Motor neuron (in vitro differentiated cells): ENCODE measurements around the gene KLF16. TPM values are rescaled to one million over a fixed set of nuclear protein-coding genes. Genes with fewer than 3 reads are reported as not detected.

Experiments used
- ATAC-seq, 8 experiments: fragments of 200-7000 bp; cut with Tn5 transposase; replicated peaks in 6 of 8; 2 replicates each; pipeline ENCODE4 v1.8.0; 2021; ENCODE audit warnings: mild to moderate bottlenecking in 8 of 8, moderate library complexity in 8 of 8
- H3K27ac ChIP-seq, 2 donors: fragments of 250-450 bp; sonication (Bioruptor Pico); 2 replicates each; pipeline ENCODE4 v1.9.0; 2021; ENCODE audit warnings: antibody characterized with exemption in 2 of 2, mild to moderate bottlenecking in 2 of 2, moderate library complexity in 1 of 2
- H3K4me1 ChIP-seq, 2 donors: fragments of 250-450 bp; sonication (Bioruptor Pico); replicated peaks in 1 of 2; 2 replicates each; pipeline ENCODE4 v1.6.1; 2021; ENCODE audit warnings: antibody characterized with exemption in 2 of 2, mild to moderate bottlenecking in 2 of 2, moderate library complexity in 1 of 2
- H3K4me3 ChIP-seq, 5 donors: fragments of 250-450 bp; sonication (Bioruptor Pico); 2 replicates each; pipeline ENCODE4 v1.9.0; 2021; ENCODE audit warnings: antibody characterized with exemption in 5 of 5, mild to moderate bottlenecking in 5 of 5, moderate library complexity in 4 of 5
- WGBS, 10 experiments: fragments of 450-650 bp; shearing (Covaris generic); methylation state at CpG; one replicate each; pipeline ENCODE4 v1.0.0; 2022; 5-methylcytosine and 5-hydroxymethylcytosine counted together
- in situ Hi-C, 9 experiments: fragments of 400-800 bp; cut with MboI; loops; one replicate each; pipeline ENCODE4 v1.15.0; 2021; ENCODE audit warnings: low sequenced_read_pairs in 9 of 9, low pct_unique_long_range_greater_than_20kb in 2 of 9; ENCODE audit not compliant: unreplicated experiment in 9 of 9
- total RNA-seq, 8 experiments: library from RNA; unstranded; fragments of 300-600 nt; gene quantifications; 2 replicates each; pipeline versions ENCODE4 v1.2.3 to v1.2.4, GENCODE V29; 2022

The KLF16 gene
- total RNA-seq, 8 experiments from 2014 or later = 2.7 to 18.6 (median 4.6) TPM

DNA sequence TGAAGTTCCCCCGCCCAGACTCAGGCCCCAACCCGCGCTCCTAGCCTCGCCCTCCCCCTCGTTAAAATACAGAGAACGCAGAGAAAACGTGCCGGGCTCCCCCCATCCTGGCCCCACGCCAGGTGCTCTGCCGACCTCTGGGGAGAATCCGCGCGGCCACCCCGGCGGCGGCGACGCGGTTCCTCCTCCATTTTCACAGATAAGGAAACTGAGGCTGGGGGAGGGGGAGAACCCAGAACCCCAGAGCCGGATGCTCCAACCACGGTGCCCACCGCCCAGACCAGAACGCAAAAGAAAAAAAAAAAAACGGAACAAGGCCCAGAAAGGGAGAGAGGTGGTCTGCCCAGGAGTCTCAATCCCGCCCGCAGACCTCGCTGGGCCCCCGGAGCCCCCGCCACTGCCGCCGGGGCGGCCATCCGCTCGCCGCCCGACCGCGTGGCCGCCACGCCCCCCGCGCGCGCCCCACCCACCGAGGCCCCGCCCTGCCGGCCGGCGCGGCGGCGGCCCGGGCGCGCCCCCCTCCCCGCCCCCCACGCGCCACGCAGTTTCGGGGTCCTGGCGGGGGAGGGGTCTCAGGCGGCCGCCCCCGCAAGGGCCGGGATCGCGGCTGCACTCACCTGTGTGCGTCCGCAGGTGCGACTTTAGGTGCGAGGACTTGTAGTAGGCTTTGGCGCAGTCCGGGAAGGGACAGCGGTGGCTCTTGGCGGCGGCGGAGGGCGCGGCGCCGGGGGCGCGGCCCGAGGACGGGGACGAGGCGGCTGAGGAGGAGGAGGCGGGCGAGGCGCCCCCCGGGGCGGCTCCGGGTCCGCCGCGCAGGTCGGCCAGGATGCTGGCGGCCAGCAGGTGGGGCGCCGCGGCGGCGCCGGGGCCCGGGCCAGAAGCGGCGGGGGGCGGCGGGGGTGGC is 703 bp downstream of the KLF16 start:
- Histone ChIP-seq H3K4me1 (peaks cover 32 to 40% of the 10 kb centered on the region in 2 donors), H3K4me3 (peak overlapping the region; percentile 42 to 82 (median 55)), H3K27ac (peak overlapping the region in 1 of 2 donors; percentile 89)
- in situ Hi-C loops = no loop called here
- peak in 2 of 8 experiments; percentile 0 to 1 for ATAC-seq
- WGBS, 10 experiments = 0% methylated on average over 1 to 9 of the region's 109 CpGs; no CpG with 5 or more reads in 6 of the 10 experiments

GRCh38 chr19:1862068-1862423 is 1.3 kb downstream of the KLF16 start:
- H3K4me3 ChIP-seq = peak overlapping the region; percentile 42 to 82 (median 55)
- H3K27ac ChIP-seq = peak overlapping the region in 1 of 2 donors; percentile 17
- in situ Hi-C loops = no loop called here
- no peak for ATAC-seq
- WGBS, 10 experiments = 0 to 7% methylated on average over 3 to 7 of the region's 21 CpGs; no CpG with 5 or more reads in 8 of the 10 experiments
- peaks cover 38 to 47% of the 10 kb centered on the region in 2 donors for H3K4me1 ChIP-seq

DNA sequence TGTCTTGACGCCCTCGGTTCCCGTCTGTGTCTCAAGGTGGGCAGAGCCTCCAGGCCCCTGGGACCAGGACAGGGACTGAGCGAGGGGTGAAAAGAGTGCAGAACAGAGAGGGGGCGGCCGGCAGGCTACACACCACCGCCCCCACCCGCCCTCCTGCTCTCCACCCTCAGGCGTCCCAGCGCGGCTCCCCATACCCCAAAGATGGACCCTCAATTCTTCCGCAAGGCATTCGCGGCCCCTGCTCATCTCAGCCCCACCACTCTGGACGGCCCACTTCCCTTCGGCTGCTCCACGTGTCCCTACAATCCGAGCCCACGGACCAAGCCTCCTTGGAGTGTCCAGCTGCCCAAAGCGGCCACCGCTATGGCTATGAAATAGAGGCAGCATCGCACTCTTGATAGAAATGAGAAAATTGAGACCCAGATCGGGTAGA is 1.8 kb downstream of the KLF16 start:
- WGBS, 10 experiments = 0 to 3% methylated on average over 1 to 6 of the region's 23 CpGs; no CpG with 5 or more reads in 8 of the 10 experiments

GRCh38 chr19:1860821-1861598 is 2.4 kb downstream of the KLF16 start:
- Histone ChIP-seq H3K27ac (no peak overlapping the region), H3K4me3 (peak overlapping the region; percentile 42 to 82 (median 55)), H3K4me1 (peaks cover 47 to 54% of the 10 kb centered on the region in 2 donors)
- no peak for ATAC-seq
- WGBS, 10 experiments = 0 to 49% (median 43%) methylated on average over 1 to 6 of the region's 28 CpGs; no CpG with 5 or more reads in 7 of the 10 experiments
- in situ Hi-C loops = no loop called here

More for the DNA sequence above, 1.8 kb downstream of the KLF16 start:
- H3K4me1 ChIP-seq = peaks cover 41 to 48% of the 10 kb centered on the region in 2 donors
- in situ Hi-C loops = no loop called here
- H3K27ac ChIP-seq = peak overlapping the region in 1 of 2 donors; percentile 17
- no peak for ATAC-seq
- H3K4me3 ChIP-seq = peak overlapping the region; percentile 42 to 82 (median 55)

DNA sequence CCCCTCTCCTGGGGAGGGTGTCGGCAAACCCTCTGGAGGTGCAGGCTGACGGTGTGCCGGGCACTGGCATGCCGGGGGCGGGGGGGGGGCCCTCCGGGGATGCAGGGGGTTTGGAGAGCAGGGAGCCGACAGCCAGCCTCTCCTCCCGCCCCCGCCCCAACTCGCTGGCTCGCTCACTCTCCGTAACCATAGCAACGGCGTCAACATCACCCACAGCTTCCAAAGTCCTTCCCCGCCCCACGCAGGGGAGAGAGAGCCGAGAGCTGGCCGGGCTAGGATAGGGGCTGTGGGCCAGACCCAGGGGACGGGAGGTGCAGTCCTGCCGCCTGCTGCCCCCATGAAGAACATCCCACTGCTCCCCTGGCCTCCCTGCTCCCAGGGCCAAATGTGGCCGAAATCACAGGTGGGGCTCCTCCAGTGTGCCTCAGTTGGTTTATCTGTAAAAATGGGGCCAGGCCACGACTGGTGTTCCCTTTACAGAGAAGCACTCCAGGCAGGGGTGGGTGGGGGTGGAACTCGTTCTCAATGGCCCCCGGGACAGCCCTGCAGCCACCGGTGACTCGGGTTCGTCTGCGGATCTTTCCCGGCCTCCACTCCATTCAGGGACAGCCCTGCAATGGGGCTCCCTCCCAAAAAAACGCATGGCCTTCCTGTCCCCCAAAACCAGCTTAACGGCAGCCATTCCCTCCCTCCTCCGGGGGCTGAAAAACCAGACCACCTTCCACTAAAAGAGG is 3.2 kb downstream of the KLF16 start:
- Histone ChIP-seq H3K27ac (no peak overlapping the region), H3K4me3 (peak overlapping the region in 3 of 5 donors; percentile 13 to 80 (median 23)), H3K4me1 (peaks cover 53 to 60% of the 10 kb centered on the region in 2 donors)
- WGBS, 10 experiments = 0 to 67% (median 0%) methylated on average over 1 to 6 of the region's 32 CpGs; no CpG with 5 or more reads in 3 of the 10 experiments
- in situ Hi-C loops = no loop called here
- peak in 4 of 8 experiments; percentile 3 to 12 (median 6) for ATAC-seq

- 65 to 94% methylated on average over 3 to 4 of the region's 18 CpGs; no CpG with 5 or more reads in 8 of the 10 experiments for WGBS, 10 experiments
These were observed 4.0 kb downstream of the KLF16 start for GRCh38 chr19:1859331-1859781.

GRCh38 chr19:1858412-1859081 is 4.8 kb downstream of the KLF16 start:
- H3K27ac ChIP-seq = no peak overlapping the region
- in situ Hi-C loops = no loop called here
- 60 to 100% (median 83%) methylated on average over 1 to 5 of the region's 10 CpGs; no CpG with 5 or more reads in 6 of the 10 experiments for WGBS, 10 experiments
- ATAC-seq = no peak
- peaks cover 67 to 73% of the 10 kb centered on the region in 2 donors for H3K4me1 ChIP-seq
- H3K4me3 ChIP-seq = no peak overlapping the region

More at GRCh38 chr19:1859331-1859781, 4.0 kb downstream of the KLF16 start:
- Histone ChIP-seq H3K27ac (no peak overlapping the region), H3K4me1 (peaks cover 61 to 66% of the 10 kb centered on the region in 2 donors), H3K4me3 (peak overlapping the region in 3 of 5 donors; percentile 13 to 80 (median 23))
- ATAC-seq = no peak
- in situ Hi-C loops = no loop called here

GRCh38 chr19:1857648-1858326 is 5.6 kb downstream of the KLF16 start:
- H3K4me1 ChIP-seq = peaks cover 69 to 75% of the 10 kb centered on the region in 2 donors
- in situ Hi-C loops = no loop called here
- WGBS, 10 experiments = 0 to 47% methylated on average over 2 to 5 of the region's 16 CpGs; no CpG with 5 or more reads in 8 of the 10 experiments
- peak overlapping the region in 3 of 5 donors; percentile 15 to 37 (median 30) for H3K4me3 ChIP-seq
- H3K27ac ChIP-seq = peak overlapping the region in 1 of 2 donors; percentile 91
- ATAC-seq = no peak

DNA sequence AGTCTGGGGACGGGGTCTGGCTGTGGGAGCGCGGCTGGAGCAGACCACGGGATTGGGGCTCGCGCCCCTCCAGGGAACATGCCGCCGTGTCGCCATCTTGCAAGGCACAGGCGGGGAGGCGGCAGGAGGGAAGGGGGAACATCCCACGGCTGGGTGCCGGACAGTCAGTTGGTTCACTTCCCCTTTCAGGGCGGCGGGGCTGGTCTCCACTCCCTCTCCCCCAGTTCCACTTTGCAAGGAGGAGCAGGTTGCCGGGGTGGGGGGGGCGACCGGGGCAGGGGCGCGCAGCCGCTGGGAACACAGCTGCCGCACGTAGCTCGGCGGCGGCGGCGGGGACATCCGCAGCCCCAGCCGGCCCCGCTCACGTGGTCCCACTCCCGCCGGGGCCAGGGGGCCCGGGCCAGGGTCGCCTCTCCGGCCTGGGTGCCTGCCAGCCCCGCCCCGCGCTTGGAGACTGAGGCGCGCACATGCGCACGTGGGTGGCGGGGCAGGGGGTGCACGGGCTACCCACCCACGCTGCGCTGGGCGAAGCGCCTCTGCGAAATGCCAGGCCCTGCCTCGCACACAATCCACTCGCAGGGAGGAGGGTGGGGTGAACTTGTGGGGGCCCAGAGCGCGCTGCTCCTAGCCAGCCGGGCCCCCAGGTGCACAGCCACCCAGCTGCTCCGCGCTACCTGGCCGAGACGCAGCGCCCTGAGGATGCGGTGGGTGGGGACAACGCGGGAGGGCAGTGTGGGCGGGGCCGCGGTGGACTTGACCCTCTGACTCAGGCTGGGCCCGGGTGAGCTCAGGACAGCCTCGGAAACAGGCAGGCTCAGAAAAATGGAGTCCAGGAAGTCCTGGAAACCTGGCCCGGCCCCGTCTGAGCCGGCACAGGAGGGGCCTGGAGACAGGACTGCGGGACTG is 6.4 kb downstream of the KLF16 start:
- WGBS, 10 experiments = 0 to 36% (median 20%) methylated on average over 3 to 4 of the region's 73 CpGs; no CpG with 5 or more reads in 7 of the 10 experiments
- in situ Hi-C loops = no loop called here
- ATAC-seq = peak; percentile 1 to 42 (median 29)
- peak overlapping the region; percentile 91 for H3K27ac ChIP-seq
- H3K4me3 ChIP-seq = peak overlapping the region; percentile 1 to 37 (median 22)
- H3K4me1 ChIP-seq = peaks cover 76 to 84% of the 10 kb centered on the region in 2 donors

DNA sequence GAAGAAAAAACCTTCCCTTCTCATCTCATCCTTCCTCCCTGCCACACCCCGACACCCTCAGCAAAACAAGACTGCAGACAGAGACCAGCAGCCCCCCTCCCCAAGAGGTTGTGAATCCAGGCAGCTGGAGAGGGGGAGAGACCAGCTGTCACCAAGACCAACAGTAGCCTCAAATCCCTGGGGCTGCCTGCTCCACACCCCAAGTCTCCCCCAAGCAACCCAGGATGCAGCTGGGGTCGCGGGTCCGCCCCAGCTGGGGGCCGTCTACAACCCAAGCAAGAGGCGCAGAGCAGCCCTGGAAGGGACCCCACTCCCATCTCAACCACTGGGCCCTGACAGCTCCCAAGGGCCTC is 7.1 kb downstream of the KLF16 start:
- H3K27ac ChIP-seq = peak overlapping the region; percentile 91
- peaks cover 69 to 86% of the 10 kb centered on the region in 2 donors for H3K4me1 ChIP-seq
- in situ Hi-C loops = no loop called here
- peak overlapping the region in 4 of 5 donors; percentile 1 to 37 (median 26) for H3K4me3 ChIP-seq
- 60 to 65% methylated on average over 3 to 4 of the region's 6 CpGs; no CpG with 5 or more reads in 8 of the 10 experiments for WGBS, 10 experiments
- peak in 2 of 8 experiments; percentile 0 for ATAC-seq
